ENCODE data around the gene COL16A1.

DNA sequence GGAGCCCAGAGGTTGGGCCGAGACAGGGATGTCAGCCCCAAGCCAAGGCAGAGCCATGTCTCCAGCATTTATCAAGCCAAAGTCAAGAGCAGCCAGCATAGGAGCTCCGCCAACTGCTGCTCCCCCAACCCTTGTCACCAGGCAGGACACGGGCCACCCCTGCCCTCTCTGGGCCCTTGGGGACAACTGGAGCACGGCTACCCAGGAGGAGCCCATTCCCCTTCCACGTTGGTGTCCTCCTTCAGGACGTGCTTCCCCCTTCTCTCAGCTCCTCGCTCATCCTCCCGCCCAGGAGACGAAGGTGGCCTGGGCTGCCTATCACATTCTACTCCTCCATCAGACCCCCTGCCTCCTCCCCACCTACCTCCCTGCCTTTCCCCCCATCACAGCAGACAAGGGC is 39.3 kb downstream of the COL16A1 start:
- TF ChIP-seq, protein P1, sequence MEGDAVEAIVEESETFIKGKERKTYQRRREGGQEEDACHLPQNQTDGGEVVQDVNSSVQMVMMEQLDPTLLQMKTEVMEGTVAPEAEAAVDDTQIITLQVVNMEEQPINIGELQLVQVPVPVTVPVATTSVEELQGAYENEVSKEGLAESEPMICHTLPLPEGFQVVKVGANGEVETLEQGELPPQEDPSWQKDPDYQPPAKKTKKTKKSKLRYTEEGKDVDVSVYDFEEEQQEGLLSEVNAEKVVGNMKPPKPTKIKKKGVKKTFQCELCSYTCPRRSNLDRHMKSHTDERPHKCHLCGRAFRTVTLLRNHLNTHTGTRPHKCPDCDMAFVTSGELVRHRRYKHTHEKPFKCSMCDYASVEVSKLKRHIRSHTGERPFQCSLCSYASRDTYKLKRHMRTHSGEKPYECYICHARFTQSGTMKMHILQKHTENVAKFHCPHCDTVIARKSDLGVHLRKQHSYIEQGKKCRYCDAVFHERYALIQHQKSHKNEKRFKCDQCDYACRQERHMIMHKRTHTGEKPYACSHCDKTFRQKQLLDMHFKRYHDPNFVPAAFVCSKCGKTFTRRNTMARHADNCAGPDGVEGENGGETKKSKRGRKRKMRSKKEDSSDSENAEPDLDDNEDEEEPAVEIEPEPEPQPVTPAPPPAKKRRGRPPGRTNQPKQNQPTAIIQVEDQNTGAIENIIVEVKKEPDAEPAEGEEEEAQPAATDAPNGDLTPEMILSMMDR (tag by site-specific recombination; IDR thresholded peaks at IDR 0.05), result no peak
- TF ChIP-seq ZNF138 (tag by site-specific recombination; IDR thresholded peaks at IDR 0.05; ENCODE audit: borderline replicate concordance) (no peak), ZNF510 (tag by site-specific recombination; IDR thresholded peaks at IDR 0.05; ENCODE audit: insufficient replicate concordance) (no peak), GFI1B (tag by site-specific recombination; IDR thresholded peaks at IDR 0.05) (no peak), SP2 (tag by site-specific recombination; IDR thresholded peaks at IDR 0.05) (no peak)
- TF ChIP-seq, protein P2, sequence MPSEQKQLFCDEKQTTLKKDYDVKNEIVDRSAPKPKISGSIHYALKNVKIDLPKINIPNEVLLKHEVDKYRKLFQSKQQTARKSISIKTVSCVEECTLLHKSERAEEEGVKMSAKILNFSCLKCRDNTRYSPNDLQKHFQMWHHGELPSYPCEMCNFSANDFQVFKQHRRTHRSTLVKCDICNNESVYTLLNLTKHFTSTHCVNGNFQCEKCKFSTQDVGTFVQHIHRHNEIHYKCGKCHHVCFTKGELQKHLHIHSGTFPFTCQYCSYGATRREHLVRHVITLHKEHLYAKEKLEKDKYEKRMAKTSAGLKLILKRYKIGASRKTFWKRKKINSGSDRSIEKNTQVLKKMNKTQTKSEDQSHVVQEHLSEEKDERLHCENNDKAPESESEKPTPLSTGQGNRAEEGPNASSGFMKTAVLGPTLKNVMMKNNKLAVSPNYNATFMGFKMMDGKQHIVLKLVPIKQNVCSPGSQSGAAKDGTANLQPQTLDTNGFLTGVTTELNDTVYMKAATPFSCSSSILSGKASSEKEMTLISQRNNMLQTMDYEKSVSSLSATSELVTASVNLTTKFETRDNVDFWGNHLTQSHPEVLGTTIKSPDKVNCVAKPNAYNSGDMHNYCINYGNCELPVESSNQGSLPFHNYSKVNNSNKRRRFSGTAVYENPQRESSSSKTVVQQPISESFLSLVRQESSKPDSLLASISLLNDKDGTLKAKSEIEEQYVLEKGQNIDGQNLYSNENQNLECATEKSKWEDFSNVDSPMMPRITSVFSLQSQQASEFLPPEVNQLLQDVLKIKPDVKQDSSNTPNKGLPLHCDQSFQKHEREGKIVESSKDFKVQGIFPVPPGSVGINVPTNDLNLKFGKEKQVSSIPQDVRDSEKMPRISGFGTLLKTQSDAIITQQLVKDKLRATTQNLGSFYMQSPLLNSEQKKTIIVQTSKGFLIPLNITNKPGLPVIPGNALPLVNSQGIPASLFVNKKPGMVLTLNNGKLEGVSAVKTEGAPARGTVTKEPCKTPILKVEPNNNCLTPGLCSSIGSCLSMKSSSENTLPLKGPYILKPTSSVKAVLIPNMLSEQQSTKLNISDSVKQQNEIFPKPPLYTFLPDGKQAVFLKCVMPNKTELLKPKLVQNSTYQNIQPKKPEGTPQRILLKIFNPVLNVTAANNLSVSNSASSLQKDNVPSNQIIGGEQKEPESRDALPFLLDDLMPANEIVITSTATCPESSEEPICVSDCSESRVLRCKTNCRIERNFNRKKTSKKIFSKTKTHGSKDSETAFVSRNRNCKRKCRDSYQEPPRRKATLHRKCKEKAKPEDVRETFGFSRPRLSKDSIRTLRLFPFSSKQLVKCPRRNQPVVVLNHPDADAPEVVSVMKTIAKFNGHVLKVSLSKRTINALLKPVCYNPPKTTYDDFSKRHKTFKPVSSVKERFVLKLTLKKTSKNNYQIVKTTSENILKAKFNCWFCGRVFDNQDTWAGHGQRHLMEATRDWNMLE (tag by site-specific recombination; conservative IDR thresholded peaks at IDR 0.05; ENCODE audit: low read depth), result no peak
